ENCODE data around the gene SERPINB1.

SERPINB1 gene

GRCh38 chr6:2844008-2844407 lies 2.3 kb upstream of the SERPINB1 start:
- no peak for DNase-seq

- peak; percentile 89 for DNase-seq
Observed at GRCh38 chr6:2843138-2843740, 1.6 kb upstream of the SERPINB1 start.

GRCh38 chr6:2842139-2842552 lies 483 bp upstream of the SERPINB1 start:
- DNase-seq: no peak

- DNase-seq: no peak
Observed at GRCh38 chr6:2840749-2841061, 958 bp downstream of the SERPINB1 start.

GRCh38 chr6:2839982-2840748 lies 1.5 kb downstream of the SERPINB1 start:
- DNase-seq: no peak

GRCh38 chr6:2839195-2839981 lies 2.3 kb downstream of the SERPINB1 start:
- DNase-seq: no peak

GRCh38 chr6:2838251-2838650 lies 3.4 kb downstream of the SERPINB1 start:
- no peak for DNase-seq

GRCh38 chr6:2834262-2834661 lies 7.4 kb downstream of the SERPINB1 start:
- DNase-seq: no peak

GRCh38 chr6:2831392-2831791 lies 10.3 kb downstream of the SERPINB1 start:
- no peak for DNase-seq

- no peak for DNase-seq
Observed at GRCh38 chr6:2830183-2830582, 11.5 kb downstream of the SERPINB1 start.

GRCh38 chr6:2829253-2829652 lies 12.4 kb downstream of the SERPINB1 start:
- DNase-seq: no peak

- DNase-seq: no peak
Observed at GRCh38 chr6:2828629-2829028, 13.0 kb downstream of the SERPINB1 start.

GRCh38 chr6:2827142-2827541 lies 14.5 kb downstream of the SERPINB1 start:
- DNase-seq: no peak

GRCh38 chr6:2826131-2826530 lies 15.5 kb downstream of the SERPINB1 start:
- DNase-seq: no peak

GRCh38 chr6:2823104-2823850 lies 18.4 kb downstream of the SERPINB1 start:
- DNase-seq: no peak

- DNase-seq: no peak
Observed at GRCh38 chr6:2821554-2821953, 20.1 kb downstream of the SERPINB1 start.

GRCh38 chr6:2820415-2820814 lies 21.2 kb downstream of the SERPINB1 start:
- DNase-seq: no peak

- DNase-seq: no peak
Observed at GRCh38 chr6:2819978-2820377, 21.7 kb downstream of the SERPINB1 start.

GRCh38 chr6:2819115-2819514 lies 22.5 kb downstream of the SERPINB1 start:
- no peak for DNase-seq

GRCh38 chr6:2818593-2818992 lies 23.1 kb downstream of the SERPINB1 start:
- DNase-seq: no peak

- DNase-seq: no peak
Observed at GRCh38 chr6:2817903-2818443, 23.7 kb downstream of the SERPINB1 start.

GRCh38 chr6:2816158-2816557 lies 25.5 kb downstream of the SERPINB1 start:
- no peak for DNase-seq

- no peak for DNase-seq
Observed at GRCh38 chr6:2812695-2813094, 29.0 kb downstream of the SERPINB1 start.
